DND-41 (cell line): ENCODE results near the gene CEP170B.

Source experiments
- ATAC-seq: fragments of 200-7000 bp; cut with Tn5 transposase; 3 replicates; pipeline ENCODE4 v1.9.1; 2021; ENCODE audit warnings: low read depth; ENCODE audit not compliant: insufficient read depth
- DNase-seq: peaks from one replicate; pipeline ENCODE4 v3.0.0-alpha.2; 2020
- H2AFZ ChIP-seq: 2 replicates; pipeline ENCODE4 v1.6.0; 2012; ENCODE audit warnings: low read depth, low read length
- H3K27ac ChIP-seq: 2 replicates; pipeline ENCODE4 v1.5.1; 2012; ENCODE audit warnings: low read length, inconsistent platforms
- H3K27me3 ChIP-seq: fragments of 200-600 bp; sonication (generic); 2 replicates; pipeline ENCODE4 v1.6.0; 2012; ENCODE audit warnings: low read length, mild to moderate bottlenecking, inconsistent platforms; ENCODE audit not compliant: insufficient read depth, poor library complexity
- H3K36me3 ChIP-seq: 2 replicates; pipeline ENCODE4 v1.5.1; 2012; ENCODE audit warnings: low read length, inconsistent platforms; ENCODE audit not compliant: insufficient read depth
- H3K4me1 ChIP-seq: 2 replicates; pipeline ENCODE4 v1.5.1; 2012; ENCODE audit warnings: mild to moderate bottlenecking, low read length; ENCODE audit not compliant: insufficient read depth
- H3K4me2 ChIP-seq: 2 replicates; pipeline ENCODE4 v1.6.0; 2012; ENCODE audit warnings: mild to moderate bottlenecking, moderate library complexity, low read length, inconsistent platforms; ENCODE audit not compliant: insufficient read depth
- H3K4me3 ChIP-seq, 2 experiments: fragments of 200-600 bp in 1 of 2; shearing (Covaris generic) in 1 of 2; 2 replicates each; pipeline ENCODE4 v1.5.1; 2012 to 2016; ENCODE audit warnings: inconsistent platforms in 2 of 2, low read length in 2 of 2, mild to moderate bottlenecking in 2 of 2, low read depth in 1 of 2, moderate library complexity in 1 of 2
- H3K79me2 ChIP-seq: 2 replicates; pipeline ENCODE4 v1.6.0; 2012; ENCODE audit warnings: low read length, inconsistent platforms; ENCODE audit not compliant: insufficient read depth
- H3K9ac ChIP-seq: 2 replicates; pipeline ENCODE4 v1.6.0; 2012; ENCODE audit warnings: low read depth, mild to moderate bottlenecking, inconsistent platforms, low read length, moderate library complexity
- H3K9me3 ChIP-seq: 2 replicates; pipeline ENCODE4 v1.5.1; 2012; ENCODE audit warnings: low read length, moderate library complexity, mild to moderate bottlenecking, inconsistent platforms; ENCODE audit not compliant: insufficient read depth, severe bottlenecking
- H4K20me1 ChIP-seq: 2 replicates; pipeline ENCODE4 v1.6.0; 2012; ENCODE audit warnings: low read length; ENCODE audit not compliant: insufficient read depth
- EZH2 ChIP-seq: IDR thresholded peaks from 3 replicates; pipeline ENCODE4 v1.6.1; 2012; ENCODE audit warnings: borderline replicate concordance, low read depth, mild to moderate bottlenecking, moderate library complexity, low read length, inconsistent platforms; ENCODE audit not compliant: severe bottlenecking
- TF ChIP-seq, protein P1 (sequence below): IDR thresholded peaks from 2 replicates; pipeline ENCODE4 v1.5.1; 2012; ENCODE audit warnings: borderline replicate concordance, low read length, moderate library complexity, mild to moderate bottlenecking; ENCODE audit not compliant: poor library complexity, severe bottlenecking; ENCODE audit errors: extremely low read depth

CEP170B gene

DNA sequence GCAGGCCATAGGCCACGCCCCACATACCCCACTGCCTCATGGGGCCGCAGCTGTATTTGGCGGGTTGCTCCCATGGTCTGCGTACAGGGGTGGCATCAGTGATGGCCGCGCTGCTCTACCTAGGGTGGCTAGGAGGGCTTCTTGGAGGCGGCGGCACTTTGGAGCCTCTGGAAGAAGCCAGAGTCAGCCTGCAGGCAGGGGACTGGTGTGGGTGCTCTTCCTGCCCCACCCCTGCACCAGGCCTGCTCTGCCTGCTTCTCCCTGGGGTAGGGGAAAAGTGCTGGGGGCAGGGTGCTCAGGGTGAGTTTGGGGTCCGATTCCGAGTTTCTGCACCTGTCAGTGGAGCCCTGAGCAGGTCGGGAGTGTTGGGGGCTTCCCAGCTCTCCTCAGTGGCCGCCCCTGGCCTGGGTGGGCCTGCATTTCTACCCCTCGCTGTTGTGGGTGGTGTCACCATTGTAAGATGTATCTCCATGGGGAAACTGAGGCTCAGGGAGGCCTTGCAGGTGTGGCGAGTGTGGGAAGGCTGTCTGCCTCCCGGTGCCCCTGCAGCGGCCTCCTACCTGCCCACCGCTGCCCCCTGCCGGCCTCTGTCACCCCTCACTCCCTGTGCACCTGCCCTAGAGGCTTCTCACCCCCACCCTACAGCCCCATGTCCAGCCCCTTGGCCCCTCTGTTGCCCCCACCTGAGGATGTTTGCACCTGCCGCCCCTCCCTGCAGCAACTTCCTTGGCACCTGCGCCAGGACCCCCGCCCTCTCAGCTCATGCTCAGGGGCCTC is 5.5 kb downstream of the CEP170B start:
- Histone ChIP-seq H2AFZ (no peak overlapping the region), H4K20me1 (peaks cover 6% of the 10 kb centered on the region; the same call in 1 of the 2 replicates), H3K36me3 (no peaks in the 10 kb centered on the region), H3K9ac (no peak overlapping the region), H3K9me3 (no peaks in the 10 kb centered on the region), H3K4me3 (no peak overlapping the region), H3K27ac (no peak overlapping the region), H3K4me2 (no peak overlapping the region), H3K4me1 (no peaks in the 10 kb centered on the region), H3K27me3 (no peaks in the 10 kb centered on the region), H3K79me2 (no peaks in the 10 kb centered on the region)
- ATAC-seq (peak; percentile 64; the same call in 1 of the 3 replicates), DNase-seq (peak; percentile 31)
- no peak for TF ChIP-seq EZH2
- TF ChIP-seq, protein P1, sequence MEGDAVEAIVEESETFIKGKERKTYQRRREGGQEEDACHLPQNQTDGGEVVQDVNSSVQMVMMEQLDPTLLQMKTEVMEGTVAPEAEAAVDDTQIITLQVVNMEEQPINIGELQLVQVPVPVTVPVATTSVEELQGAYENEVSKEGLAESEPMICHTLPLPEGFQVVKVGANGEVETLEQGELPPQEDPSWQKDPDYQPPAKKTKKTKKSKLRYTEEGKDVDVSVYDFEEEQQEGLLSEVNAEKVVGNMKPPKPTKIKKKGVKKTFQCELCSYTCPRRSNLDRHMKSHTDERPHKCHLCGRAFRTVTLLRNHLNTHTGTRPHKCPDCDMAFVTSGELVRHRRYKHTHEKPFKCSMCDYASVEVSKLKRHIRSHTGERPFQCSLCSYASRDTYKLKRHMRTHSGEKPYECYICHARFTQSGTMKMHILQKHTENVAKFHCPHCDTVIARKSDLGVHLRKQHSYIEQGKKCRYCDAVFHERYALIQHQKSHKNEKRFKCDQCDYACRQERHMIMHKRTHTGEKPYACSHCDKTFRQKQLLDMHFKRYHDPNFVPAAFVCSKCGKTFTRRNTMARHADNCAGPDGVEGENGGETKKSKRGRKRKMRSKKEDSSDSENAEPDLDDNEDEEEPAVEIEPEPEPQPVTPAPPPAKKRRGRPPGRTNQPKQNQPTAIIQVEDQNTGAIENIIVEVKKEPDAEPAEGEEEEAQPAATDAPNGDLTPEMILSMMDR: peak; percentile 57

DNA sequence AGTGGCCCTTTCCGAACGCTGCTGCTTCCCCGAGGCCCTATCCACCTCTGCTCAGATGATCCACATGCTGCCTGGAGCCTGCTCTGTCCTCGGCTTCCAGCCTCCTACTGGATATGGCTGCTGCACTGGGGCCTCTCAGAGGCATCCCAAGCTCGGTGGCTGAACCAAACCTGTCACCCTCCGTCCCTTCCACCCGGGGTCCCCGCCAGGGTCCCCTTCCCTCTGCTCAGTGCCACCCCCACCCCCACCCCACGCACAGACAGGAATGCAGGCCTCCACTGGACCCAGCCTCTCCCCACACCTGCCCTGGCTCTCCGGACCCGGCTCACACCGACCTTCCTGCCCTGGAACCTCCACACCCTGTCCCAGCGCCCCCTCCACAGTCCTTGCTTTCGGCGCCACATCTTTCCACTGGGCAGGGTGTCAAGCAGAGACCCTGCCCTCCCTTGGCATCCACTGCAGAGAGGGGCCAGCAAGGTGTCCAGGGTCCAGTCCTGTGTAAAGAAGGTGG is 6.1 kb downstream of the CEP170B start:
- H3K27ac ChIP-seq: no peak overlapping the region
- no peaks in the 10 kb centered on the region for H3K27me3 ChIP-seq
- no peaks in the 10 kb centered on the region for H3K79me2 ChIP-seq
- H3K9ac ChIP-seq: no peak overlapping the region
- DNase-seq: no peak
- no peak overlapping the region for H2AFZ ChIP-seq
- no peaks in the 10 kb centered on the region for H3K36me3 ChIP-seq
- no peaks in the 10 kb centered on the region for H3K9me3 ChIP-seq
- H3K4me2 ChIP-seq: no peak overlapping the region
- no peak overlapping the region for H3K4me3 ChIP-seq
- ATAC-seq: no peak
- no peaks in the 10 kb centered on the region for H3K4me1 ChIP-seq
- peaks cover 5% of the 10 kb centered on the region; the same call in 1 of the 2 replicates for H4K20me1 ChIP-seq
- no peak for TF ChIP-seq EZH2
- TF ChIP-seq, protein P1: no peak

DNA sequence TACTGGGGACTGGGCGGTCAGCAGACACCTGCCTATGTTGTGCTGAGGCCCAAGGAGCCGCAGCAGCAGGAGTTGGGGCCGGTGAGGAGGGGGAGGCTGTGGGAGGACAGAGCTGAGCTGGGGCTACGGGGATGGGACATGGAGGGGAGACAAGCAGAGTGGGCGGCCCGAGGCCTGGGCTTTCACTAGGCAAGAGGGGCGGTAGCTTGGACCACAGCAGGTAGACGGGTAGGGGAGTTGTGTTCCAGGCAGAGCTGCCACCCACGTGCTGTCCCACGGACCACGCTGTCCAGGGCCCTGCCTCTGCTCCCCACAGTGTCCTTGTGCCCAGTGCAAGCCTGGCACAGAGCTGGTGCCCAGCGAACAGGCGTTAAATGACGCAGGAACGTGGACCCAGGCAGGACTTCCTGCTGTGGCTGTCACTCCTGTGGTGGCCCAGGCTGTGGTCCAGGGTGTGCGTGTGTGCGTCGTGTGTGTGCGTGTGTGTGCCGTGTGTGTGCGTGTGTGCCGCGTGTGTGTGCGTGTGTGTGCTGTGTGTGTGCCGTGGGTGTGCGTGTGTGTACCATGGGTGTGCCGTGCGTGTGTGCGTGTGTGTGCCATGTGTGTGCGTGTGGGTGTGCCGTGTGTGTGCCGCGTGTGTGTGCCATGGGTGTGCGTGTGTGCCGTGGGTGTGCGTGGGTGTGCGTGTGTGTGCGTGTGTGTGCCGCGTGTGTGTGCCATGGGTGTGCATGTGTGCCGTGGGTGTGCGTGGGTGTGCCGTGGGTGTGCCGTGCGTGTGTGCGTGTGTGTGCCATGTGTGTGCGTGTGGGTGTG is 6.8 kb downstream of the CEP170B start:
- no peaks in the 10 kb centered on the region for H3K36me3 ChIP-seq
- DNase-seq: no peak
- H3K79me2 ChIP-seq: no peaks in the 10 kb centered on the region
- TF ChIP-seq, protein P1: no peak
- TF ChIP-seq EZH2: no peak
- no peak overlapping the region for H3K4me2 ChIP-seq
- H3K27me3 ChIP-seq: no peaks in the 10 kb centered on the region
- H3K9me3 ChIP-seq: no peaks in the 10 kb centered on the region
- H2AFZ ChIP-seq: no peak overlapping the region
- no peak overlapping the region for H3K4me3 ChIP-seq
- H3K9ac ChIP-seq: no peak overlapping the region
- H3K4me1 ChIP-seq: no peaks in the 10 kb centered on the region
- no peaks in the 10 kb centered on the region for H4K20me1 ChIP-seq
- no peak for ATAC-seq
- H3K27ac ChIP-seq: no peak overlapping the region
